Activated CD8-positive, alpha-beta memory T cell treated with anti-CD3 and anti-CD28 coated beads, Interleukin-2, amount 50 U/mL, for 1 hour (primary cell): ENCODE measurements around the gene SPATA46.

ENCODE experiments used
- DNase-seq: peaks from one replicate; pipeline ENCODE4 v3.0.0-alpha.2; 2020; ENCODE audit errors: extremely low read depth

SPATA46 gene

GRCh38 chr1:162373541-162374260 is 3.0 kb downstream of the SPATA46 start:
- DNase-seq: no peak

- DNase-seq: no peak
Observed at GRCh38 chr1:162373072-162373427, 3.6 kb downstream of the SPATA46 start.

- DNase-seq: no peak
Observed at GRCh38 chr1:162372159-162373071, 4.2 kb downstream of the SPATA46 start.

- no peak for DNase-seq
Observed at GRCh38 chr1:162371611-162372010, 5.0 kb downstream of the SPATA46 start.

GRCh38 chr1:162370721-162371120 is 5.9 kb downstream of the SPATA46 start:
- no peak for DNase-seq

GRCh38 chr1:162370161-162370560 is 6.5 kb downstream of the SPATA46 start:
- no peak for DNase-seq

- no peak for DNase-seq
Observed at GRCh38 chr1:162369571-162369970, 7.1 kb downstream of the SPATA46 start.

- no peak for DNase-seq
Observed at GRCh38 chr1:162368451-162368850, 8.2 kb downstream of the SPATA46 start.

- no peak for DNase-seq
Observed at GRCh38 chr1:162367772-162368171, 8.9 kb downstream of the SPATA46 start.

GRCh38 chr1:162367073-162367472 is 9.6 kb downstream of the SPATA46 start:
- no peak for DNase-seq

- DNase-seq: no peak
Observed at GRCh38 chr1:162366671-162367070, 10.0 kb downstream of the SPATA46 start.

- no peak for DNase-seq
Observed at GRCh38 chr1:162366149-162366548, 10.5 kb downstream of the SPATA46 start.

GRCh38 chr1:162365284-162366020 is 11.2 kb downstream of the SPATA46 start:
- no peak for DNase-seq

GRCh38 chr1:162364498-162364897 is 12.2 kb downstream of the SPATA46 start:
- DNase-seq: no peak

- DNase-seq: no peak
Observed at GRCh38 chr1:162363823-162364222, 12.8 kb downstream of the SPATA46 start.

- no peak for DNase-seq
Observed at GRCh38 chr1:162361349-162361748, 15.3 kb downstream of the SPATA46 start.

GRCh38 chr1:162360874-162361260 is 15.8 kb downstream of the SPATA46 start:
- no peak for DNase-seq

- no peak for DNase-seq
Observed at GRCh38 chr1:162360237-162360873, 16.3 kb downstream of the SPATA46 start.

GRCh38 chr1:162359523-162360236 is 17.0 kb downstream of the SPATA46 start:
- no peak for DNase-seq

GRCh38 chr1:162358928-162359327 is 17.7 kb downstream of the SPATA46 start:
- DNase-seq: no peak

GRCh38 chr1:162357681-162358266 is 18.9 kb downstream of the SPATA46 start:
- DNase-seq: no peak
